ENCODE data around the gene IL1RN. TPM values are rescaled to one million over a fixed set of nuclear protein-coding genes. Genes with fewer than 3 reads are reported as not detected.

Gene IL1RN
- polyA plus RNA-seq, 3 donors, result 89.9 to 109 (median 92.0) TPM

- Histone ChIP-seq H3K9ac (ENCODE audit: insufficient read depth, low read length, poor library complexity, severe bottlenecking) (no peak overlapping the region), H4K20me1 (ENCODE audit: insufficient read depth, low read length) (no peaks in the 10 kb centered on the region), H2AFZ (ENCODE audit: insufficient read depth, low read depth, low read length, poor library complexity, severe bottlenecking) (no peak overlapping the region), H3K4me2 (replicated peaks; ENCODE audit: extremely low read depth, low read length, poor library complexity, severe bottlenecking) (no peak overlapping the region), H3K4me3 (replicated peaks in 1 of 3; ENCODE audit: low read depth in 2 of 3, low read length in 3 of 3) (no peak overlapping the region), H3K4me1 (ENCODE audit: control insufficient read depth in 1 of 2, insufficient read depth in 2 of 2, low read length in 2 of 2) (peaks cover 4 to 8% of the 10 kb centered on the region in 2 donors), H3K9me3 (replicated peaks in 1 of 2; ENCODE audit: control insufficient read depth in 1 of 2, insufficient read depth in 1 of 2, low read length in 2 of 2) (no peaks in the 10 kb centered on the region), H3K27ac (ENCODE audit: low read depth in 1 of 2, low read length in 2 of 2) (no peak overlapping the region), H3K27me3 (ENCODE audit: control insufficient read depth in 2 of 2, insufficient read depth in 2 of 2, low read length in 2 of 2) (no peaks in the 10 kb centered on the region), H3K36me3 (replicated peaks in 1 of 2; ENCODE audit: control insufficient read depth in 1 of 2, insufficient read depth in 2 of 2, low read length in 2 of 2) (no peaks in the 10 kb centered on the region), H3K79me2 (ENCODE audit: insufficient read depth, low read length) (no peaks in the 10 kb centered on the region)
- TF ChIP-seq CTCF (IDR thresholded peaks at IDR 0.05), result no peak
- Mint-ChIP-seq H3K9me3 (peaks cover 0 to 2% (median 0%) of the 10 kb centered on the region in 7 donors), H3K4me1 (peaks cover 12% of the 10 kb centered on the region), H3K4me3 (no peak overlapping the region), H3K27ac (peak overlapping the region in 1 of 7 donors; percentile 55), H3K27me3 (ENCODE audit: low read depth in 3 of 3) (peaks cover 0 to 7% (median 2%) of the 10 kb centered on the region in 3 donors), H3K36me3 (no peaks in the 10 kb centered on the region)
- 92% methylated on average over 1 of the region's 5 CpGs for WGBS (ENCODE audit: insufficient coverage)
- intact Hi-C loops (cut with micrococcal nuclease), result no loop called here
- DNase-seq, result no peak
Observed at GRCh38 chr2:113150258-113150601, 22.8 kb downstream of the IL1RN start.

GRCh38 chr2:113155331-113155730 is 27.9 kb downstream of the IL1RN start:
- Histone ChIP-seq H2AFZ (ENCODE audit: insufficient read depth, low read depth, low read length, poor library complexity, severe bottlenecking) (no peak overlapping the region), H3K36me3 (replicated peaks in 1 of 2; ENCODE audit: control insufficient read depth in 1 of 2, insufficient read depth in 2 of 2, low read length in 2 of 2) (no peaks in the 10 kb centered on the region), H3K4me3 (replicated peaks in 1 of 3; ENCODE audit: low read depth in 2 of 3, low read length in 3 of 3) (no peak overlapping the region), H3K27ac (ENCODE audit: low read depth in 1 of 2, low read length in 2 of 2) (no peak overlapping the region), H3K27me3 (ENCODE audit: control insufficient read depth in 2 of 2, insufficient read depth in 2 of 2, low read length in 2 of 2) (peaks cover 7 to 18% of the 10 kb centered on the region in 2 donors), H3K4me2 (replicated peaks; ENCODE audit: extremely low read depth, low read length, poor library complexity, severe bottlenecking) (no peak overlapping the region), H3K9me3 (replicated peaks in 1 of 2; ENCODE audit: control insufficient read depth in 1 of 2, insufficient read depth in 1 of 2, low read length in 2 of 2) (no peaks in the 10 kb centered on the region), H4K20me1 (ENCODE audit: insufficient read depth, low read length) (no peaks in the 10 kb centered on the region), H3K4me1 (ENCODE audit: control insufficient read depth in 1 of 2, insufficient read depth in 2 of 2, low read length in 2 of 2) (peaks cover 10 to 21% of the 10 kb centered on the region in 2 donors), H3K79me2 (ENCODE audit: insufficient read depth, low read length) (no peaks in the 10 kb centered on the region), H3K9ac (ENCODE audit: insufficient read depth, low read length, poor library complexity, severe bottlenecking) (no peak overlapping the region)
- H3K9me3 Mint-ChIP-seq, result peaks cover 0 to 2% (median 0%) of the 10 kb centered on the region in 7 donors
- H3K27me3 Mint-ChIP-seq (ENCODE audit: low read depth in 3 of 3), result peaks cover 12 to 16% (median 13%) of the 10 kb centered on the region in 3 donors
- no CpG with 5 or more reads among the region's 5 CpGs for WGBS (ENCODE audit: insufficient coverage)
- no peak overlapping the region for H3K4me3 Mint-ChIP-seq
- intact Hi-C loops (cut with micrococcal nuclease), result no loop called here
- H3K4me1 Mint-ChIP-seq, result peaks cover 17% of the 10 kb centered on the region
- H3K27ac Mint-ChIP-seq, result no peak overlapping the region
- peaks cover 0 to 7% of the 10 kb centered on the region in 2 donors for H3K36me3 Mint-ChIP-seq
- no peak for TF ChIP-seq CTCF (IDR thresholded peaks at IDR 0.05)
- no peak for DNase-seq
